ENCODE measurements around the gene KLLN. TPM values are rescaled to one million over a fixed set of nuclear protein-coding genes. Genes with fewer than 3 reads are reported as not detected.
A peak's percentile ranks its signal among the peaks of the same experiment; 100 is the strongest.

KLLN gene
- total and polyA plus RNA-seq, 9 of the 15 experiments (the other 6 are each of a cell fraction or from before 2014, with no cell fraction given): 0.07 to 0.40 (median 0.25) TPM

GRCh38 chr10:87873656-87874055 lies 10.3 kb upstream of the KLLN start:
- no TSS peak for BruUV-seq (replicated peaks)
- Histone ChIP-seq H4K20me1 (replicated peaks; ENCODE audit: control insufficient read depth, insufficient read depth, low read length) (no peaks in the 10 kb centered on the region), H3K79me2 (ENCODE audit: control insufficient read depth, insufficient read depth, low read length) (peaks cover 91% of the 10 kb centered on the region), H3K4me1 (replicated peaks in 1 of 2; ENCODE audit: control insufficient read depth in 2 of 2, insufficient read depth in 2 of 2, low read length in 2 of 2) (peaks cover 0 to 2% of the 10 kb centered on the region in 2 experiments; a peak in 1 of 5 replicates), H3K9me1 (ENCODE audit: control insufficient read depth, insufficient read depth, low read length) (no peaks in the 10 kb centered on the region), H3K4me3 (no peak overlapping the region), H3K36me3 (ENCODE audit: control insufficient read depth, insufficient read depth, low read length) (no peaks in the 10 kb centered on the region; the same call in 2 of the 3 replicates), H3K9me3 (replicated peaks; ENCODE audit: control insufficient read depth, insufficient read depth, low read depth, low read length) (no peaks in the 10 kb centered on the region), H2AFZ (ENCODE audit: low read depth, low read length) (no peak overlapping the region), H3K27me3 (ENCODE audit: control insufficient read depth in 2 of 2, insufficient read depth in 2 of 2, low read length in 2 of 2) (no peaks in the 10 kb centered on the region), H3K9ac (ENCODE audit: insufficient read depth in 1 of 2, low read depth in 2 of 2, low read length in 2 of 2) (no peak overlapping the region), H3K27ac (ENCODE audit: extremely low read depth, low read depth, low read length) (no peak overlapping the region), H3K4me2 (ENCODE audit: insufficient read depth, low read length) (no peak overlapping the region)
- ChIA-PET POLR2A (interaction anchor here (1.1 kb wide), 1 partner anchor 15 kb away, joined by 3 read pairs; no protein-coding TSS in a partner anchor), CTCF (ENCODE audit: low intra/inter-chr PET ratio) (no interaction called here)
- in situ Hi-C loops (cut with MboI): loop anchor here (25.0 kb wide), 1 partner anchor 214 kb away; no protein-coding TSS in a partner anchor
- ATAC-seq (no peak), FAIRE-seq (no peak), DNase-seq (ENCODE audit: extremely low read depth in 1 of 4, low spot score in 3 of 4) (no peak)
- TF ChIP-seq TSC22D4 (tag; IDR thresholded peaks at IDR 0.05): no peak
- 100% methylated on average over 2 of the region's 2 CpGs for WGBS (ENCODE audit: insufficient coverage, low coverage, missing lambda C conversion rate)
- intact Hi-C loops (cut with micrococcal nuclease): no loop called here

- ATAC-seq (no peak), DNase-seq (ENCODE audit: extremely low read depth in 1 of 4, low spot score in 3 of 4) (no peak), FAIRE-seq (no peak)
- H2AFZ ChIP-seq (ENCODE audit: low read depth, low read length): no peak overlapping the region
- H3K9ac ChIP-seq (ENCODE audit: insufficient read depth in 1 of 2, low read depth in 2 of 2, low read length in 2 of 2): no peak overlapping the region
- H3K4me1 ChIP-seq (replicated peaks in 1 of 2; ENCODE audit: control insufficient read depth in 2 of 2, insufficient read depth in 2 of 2, low read length in 2 of 2): peaks cover 0 to 2% of the 10 kb centered on the region in 2 experiments; a peak in 1 of 5 replicates
- H3K9me3 ChIP-seq (replicated peaks; ENCODE audit: control insufficient read depth, insufficient read depth, low read depth, low read length): no peaks in the 10 kb centered on the region
- no peaks in the 10 kb centered on the region; the same call in 2 of the 3 replicates for H3K36me3 ChIP-seq (ENCODE audit: control insufficient read depth, insufficient read depth, low read length)
- 69% methylated on average over 5 of the region's 6 CpGs for WGBS (ENCODE audit: insufficient coverage, low coverage, missing lambda C conversion rate)
- TF ChIP-seq ZNF655 (CRISPR knock-in tag; IDR thresholded peaks at IDR 0.05) (no peak), KDM1A (IDR thresholded peaks at IDR 0.05) (peak in 1 of 2 experiments; percentile 18; a peak in 1 of 4 replicates), RCOR1 (IDR thresholded peaks at IDR 0.05; ENCODE audit: borderline replicate concordance in 1 of 2, low read depth in 2 of 2, low read length in 2 of 2) (peak in 1 of 2 experiments; percentile 52; a peak in 1 of 4 replicates)
- in situ Hi-C loops (cut with MboI) (loop anchor here (25.0 kb wide), 1 partner anchor 214 kb away; no protein-coding TSS in a partner anchor), intact Hi-C loops (cut with micrococcal nuclease) (no loop called here)
- no TSS peak for BruUV-seq (replicated peaks)
- no peak overlapping the region for H3K4me2 ChIP-seq (ENCODE audit: insufficient read depth, low read length)
- H3K27me3 ChIP-seq (ENCODE audit: control insufficient read depth in 2 of 2, insufficient read depth in 2 of 2, low read length in 2 of 2): no peaks in the 10 kb centered on the region
- H3K27ac ChIP-seq (ENCODE audit: extremely low read depth, low read depth, low read length): no peak overlapping the region
- no peak overlapping the region for H3K4me3 ChIP-seq
- POLR2A ChIA-PET: interaction anchor here (0.7 to 1.1 kb wide), 2 partner anchors 10 to 1666 kb away, joined by 3 to 4 read pairs; partner anchors contain the start of genes KLLN and PTEN
- CTCF ChIA-PET (ENCODE audit: low intra/inter-chr PET ratio): interaction anchor here (0.6 kb wide), 1 partner anchor 9 kb away, joined by 3 read pairs; no protein-coding TSS in a partner anchor
- H3K9me1 ChIP-seq (ENCODE audit: control insufficient read depth, insufficient read depth, low read length): no peaks in the 10 kb centered on the region
- no peaks in the 10 kb centered on the region for H4K20me1 ChIP-seq (replicated peaks; ENCODE audit: control insufficient read depth, insufficient read depth, low read length)
- H3K79me2 ChIP-seq (ENCODE audit: control insufficient read depth, insufficient read depth, low read length): peaks cover 94% of the 10 kb centered on the region
These were observed 9.5 kb upstream of the KLLN start for GRCh38 chr10:87872828-87873227.
